PC-3 (cell line): ENCODE data around the gene HINFP. TPM values are rescaled to one million over a fixed set of nuclear protein-coding genes. Genes with fewer than 3 reads are reported as not detected.

Source experiments
- ATAC-seq: fragments of 200-7000 bp; cut with Tn5 transposase; 2 replicates; pipeline ENCODE4 v1.9.1; 2020; ENCODE audit warnings: mild to moderate bottlenecking, moderate library complexity
- BruUV-seq: library from RNA; stranded (reverse); fragments of 400-500 nt; replicated peaks from 2 replicates; lab custom pipeline; 2021; lab: Mats Ljungman, UMichigan
- CTCF ChIA-PET: fragments of 300-600 bp; sonication (Branson Sonifier 250); formaldehyde crosslinking; loops from one replicate; lab custom pipeline; 2022; ENCODE audit warnings: antibody characterized with exemption; lab: Charles Lee
- POLR2A ChIA-PET: fragments of 300-600 bp; sonication (Branson Sonifier 250); formaldehyde crosslinking; loops from one replicate; lab custom pipeline; 2022; ENCODE audit warnings: antibody characterized with exemption; ENCODE audit not compliant: unreplicated experiment; lab: Charles Lee
- DNase-seq: peaks from one replicate; pipeline ENCODE4 v3.0.0-alpha.2; 2015
- H2AFZ ChIP-seq: fragments of 300-600 bp; sonication (generic); 2 replicates; pipeline ENCODE4 v1.6.0; 2016; ENCODE audit warnings: antibody characterized with exemption, low read length
- H3F3A ChIP-seq: fragments of 300-600 bp; sonication (generic); one replicate; pipeline ENCODE4 v1.6.0; 2017; ENCODE audit warnings: antibody characterized with exemption, low read length, control low read depth, mild to moderate bottlenecking; ENCODE audit not compliant: unreplicated experiment
- H3K27ac ChIP-seq: fragments of 300-600 bp; sonication (generic); 2 replicates; pipeline ENCODE4 v1.5.1; 2016; ENCODE audit warnings: mild to moderate bottlenecking, low read length
- H3K27me3 ChIP-seq: fragments of 300-600 bp; sonication (generic); 2 replicates; pipeline ENCODE4 v1.6.1; 2016; ENCODE audit warnings: low read length, mixed read lengths
- H3K36me3 ChIP-seq: fragments of 300-600 bp; sonication (generic); 2 replicates; pipeline ENCODE4 v1.6.1; 2016; ENCODE audit warnings: low read depth, mixed run types, low read length, mixed read lengths
- H3K4me1 ChIP-seq: fragments of 300-600 bp; sonication (generic); 2 replicates; pipeline ENCODE4 v1.5.1; 2016; ENCODE audit warnings: low read length; ENCODE audit not compliant: insufficient read depth
- H3K4me2 ChIP-seq: fragments of 300-600 bp; sonication (generic); 2 replicates; pipeline ENCODE4 v1.6.0; 2016; ENCODE audit warnings: low read length
- H3K4me3 ChIP-seq: fragments of 300-600 bp; sonication (generic); 2 replicates; pipeline ENCODE4 v1.5.1; 2016; ENCODE audit warnings: mild to moderate bottlenecking, low read length, mixed read lengths
- H3K79me2 ChIP-seq: fragments of 300-600 bp; sonication (generic); 2 replicates; pipeline ENCODE4 v1.6.1; 2017; ENCODE audit warnings: low read length, mixed read lengths
- H3K9ac ChIP-seq: fragments of 300-600 bp; sonication (generic); 2 replicates; pipeline ENCODE4 v1.6.0; 2016; ENCODE audit warnings: mild to moderate bottlenecking, low read length
- H3K9me2 ChIP-seq: fragments of 300-600 bp; sonication (generic); replicated peaks from 2 replicates; pipeline ENCODE4 v1.6.1; 2016; ENCODE audit warnings: mixed run types, low read length, mixed read lengths
- H3K9me3 ChIP-seq: fragments of 300-600 bp; sonication (generic); 2 replicates; pipeline ENCODE4 v1.6.1; 2016; ENCODE audit warnings: low read length, mixed read lengths
- H4K20me1 ChIP-seq: fragments of 300-600 bp; sonication (generic); 2 replicates; pipeline ENCODE4 v1.6.1; 2016; ENCODE audit warnings: low read length, mixed read lengths
- CTCF ChIP-seq: fragments of 300-600 bp; sonication (generic); conservative IDR thresholded peaks from 2 replicates; pipeline ENCODE4 v1.5.1; 2017; ENCODE audit warnings: antibody characterized with exemption, low read depth, mild to moderate bottlenecking, low read length
- EZH2 ChIP-seq: fragments of 300-600 bp; sonication (generic); IDR thresholded peaks from one replicate; pipeline ENCODE4 v1.6.1; 2017; ENCODE audit warnings: antibody characterized with exemption, mild to moderate bottlenecking, low read length; ENCODE audit not compliant: unreplicated experiment
- EZH2phosphoT487 ChIP-seq: fragments of 300-600 bp; sonication (generic); IDR thresholded peaks from 2 replicates; pipeline ENCODE4 v1.6.1; 2018; ENCODE audit warnings: mild to moderate bottlenecking, antibody characterized with exemption, low read length, borderline replicate concordance
- intact Hi-C: fragments of 100-400 bp; cut with micrococcal nuclease; formaldehyde crosslinking; loops from 2 replicates; pipeline ENCODE4 v1.9.0; 2023
- total RNA-seq: library from RNA; depleted of rRNA; stranded (reverse); fragments of >200 nt; gene quantifications from 2 replicates; pipeline ENCODE4 v1.2.3, GENCODE V29; 2014

HINFP gene
- total RNA-seq, 1 experiment from 2014 or later = 24.7 TPM

- BruUV-seq = no TSS peak
- peaks cover 33% of the 10 kb centered on the region; the same call in 1 of the 2 replicates for H3K36me3 ChIP-seq
- CTCF ChIA-PET = no interaction called here
- no peaks in the 10 kb centered on the region for H3K9me2 ChIP-seq
- no peak overlapping the region for H3K9ac ChIP-seq
- intact Hi-C loops = no loop called here
- TF ChIP-seq CTCF (no peak), EZH2 (no peak), EZH2phosphoT487 (no peak)
- H3K27ac ChIP-seq = no peak overlapping the region
- no peaks in the 10 kb centered on the region for H4K20me1 ChIP-seq
- H3K79me2 ChIP-seq = peaks cover 30% of the 10 kb centered on the region
- H3K4me3 ChIP-seq = no peak overlapping the region
- no peak overlapping the region for H3K4me2 ChIP-seq
- DNase-seq = no peak
- H2AFZ ChIP-seq = no peak overlapping the region
- H3F3A ChIP-seq = no peaks in the 10 kb centered on the region
- no peak for ATAC-seq
- peaks cover 19% of the 10 kb centered on the region for H3K4me1 ChIP-seq
- H3K9me3 ChIP-seq = no peaks in the 10 kb centered on the region
- no peaks in the 10 kb centered on the region for H3K27me3 ChIP-seq
- POLR2A ChIA-PET = no interaction called here
These were observed 10.9 kb upstream of the HINFP start for GRCh38 chr11:119110439-119110838.

GRCh38 chr11:119111361-119111925 is 9.9 kb upstream of the HINFP start:
- H3K27me3 ChIP-seq = no peaks in the 10 kb centered on the region
- ChIA-PET CTCF (no interaction called here), POLR2A (no interaction called here)
- TF ChIP-seq CTCF (no peak), EZH2phosphoT487 (no peak), EZH2 (no peak)
- intact Hi-C loops = no loop called here
- H2AFZ ChIP-seq = no peak overlapping the region
- peaks cover 36% of the 10 kb centered on the region; the same call in 1 of the 2 replicates for H3K36me3 ChIP-seq
- H3K79me2 ChIP-seq = peaks cover 30% of the 10 kb centered on the region
- no peak overlapping the region for H3K27ac ChIP-seq
- H3K9ac ChIP-seq = no peak overlapping the region
- no peaks in the 10 kb centered on the region for H3K9me2 ChIP-seq
- BruUV-seq = no TSS peak
- H3K4me2 ChIP-seq = no peak overlapping the region
- no peaks in the 10 kb centered on the region for H4K20me1 ChIP-seq
- H3F3A ChIP-seq = no peaks in the 10 kb centered on the region
- DNase-seq = no peak
- no peak for ATAC-seq
- no peak overlapping the region for H3K4me3 ChIP-seq
- peaks cover 16% of the 10 kb centered on the region for H3K4me1 ChIP-seq
- no peaks in the 10 kb centered on the region for H3K9me3 ChIP-seq

- no peak overlapping the region for H3K4me2 ChIP-seq
- no peaks in the 10 kb centered on the region for H4K20me1 ChIP-seq
- DNase-seq (no peak), ATAC-seq (no peak)
- no peaks in the 10 kb centered on the region for H3K9me2 ChIP-seq
- no TSS peak for BruUV-seq
- no peak overlapping the region for H2AFZ ChIP-seq
- H3K4me3 ChIP-seq = no peak overlapping the region
- peaks cover 28% of the 10 kb centered on the region for H3K79me2 ChIP-seq
- ChIA-PET CTCF (no interaction called here), POLR2A (no interaction called here)
- peaks cover 10% of the 10 kb centered on the region for H3K4me1 ChIP-seq
- H3F3A ChIP-seq = no peaks in the 10 kb centered on the region
- peaks cover 36% of the 10 kb centered on the region; the same call in 1 of the 2 replicates for H3K36me3 ChIP-seq
- no peak for TF ChIP-seq EZH2
- TF ChIP-seq EZH2phosphoT487 = no peak
- no peak for TF ChIP-seq CTCF
- no peak overlapping the region for H3K9ac ChIP-seq
- intact Hi-C loops = no loop called here
- no peaks in the 10 kb centered on the region for H3K27me3 ChIP-seq
- H3K9me3 ChIP-seq = no peaks in the 10 kb centered on the region
- H3K27ac ChIP-seq = no peak overlapping the region
These were observed 8.9 kb upstream of the HINFP start for GRCh38 chr11:119112314-119113020.
